GM21737 (cell line): ENCODE results near the gene ICAM2.
"Not testable (repeated sequence)": the region's sequence is repeated elsewhere in the genome, so short reads cannot be mapped to it uniquely, and the experiment has no call there.

Experiments
- ATAC-seq: cut with Tn5 transposase; IDR thresholded peaks from one replicate; pipeline ENCODE4 v1.9.1; 2021; ENCODE audit warnings: mild to moderate bottlenecking, moderate library complexity; ENCODE audit not compliant: unreplicated experiment

ICAM2 gene

DNA sequence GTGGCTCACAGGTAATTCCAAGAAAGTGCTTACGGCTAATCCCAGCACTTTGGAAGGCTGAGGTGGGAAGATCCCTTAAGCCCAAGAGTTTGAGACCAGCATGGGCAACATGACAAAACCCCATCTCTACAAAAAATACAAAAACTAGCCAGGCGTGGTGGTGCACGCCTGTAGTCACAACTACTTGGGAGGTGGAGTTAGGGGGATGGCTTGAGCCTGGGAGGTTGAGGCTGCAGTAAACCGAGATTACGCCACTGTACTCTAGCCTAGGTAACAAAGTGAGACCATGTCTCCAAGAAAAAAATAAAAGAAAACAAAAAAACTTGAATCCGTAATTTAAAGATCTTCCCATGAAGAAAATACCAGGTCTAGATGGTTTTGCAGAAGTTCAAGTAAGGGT is 5.0 kb downstream of the ICAM2 start:
- ATAC-seq, result no peak

DNA sequence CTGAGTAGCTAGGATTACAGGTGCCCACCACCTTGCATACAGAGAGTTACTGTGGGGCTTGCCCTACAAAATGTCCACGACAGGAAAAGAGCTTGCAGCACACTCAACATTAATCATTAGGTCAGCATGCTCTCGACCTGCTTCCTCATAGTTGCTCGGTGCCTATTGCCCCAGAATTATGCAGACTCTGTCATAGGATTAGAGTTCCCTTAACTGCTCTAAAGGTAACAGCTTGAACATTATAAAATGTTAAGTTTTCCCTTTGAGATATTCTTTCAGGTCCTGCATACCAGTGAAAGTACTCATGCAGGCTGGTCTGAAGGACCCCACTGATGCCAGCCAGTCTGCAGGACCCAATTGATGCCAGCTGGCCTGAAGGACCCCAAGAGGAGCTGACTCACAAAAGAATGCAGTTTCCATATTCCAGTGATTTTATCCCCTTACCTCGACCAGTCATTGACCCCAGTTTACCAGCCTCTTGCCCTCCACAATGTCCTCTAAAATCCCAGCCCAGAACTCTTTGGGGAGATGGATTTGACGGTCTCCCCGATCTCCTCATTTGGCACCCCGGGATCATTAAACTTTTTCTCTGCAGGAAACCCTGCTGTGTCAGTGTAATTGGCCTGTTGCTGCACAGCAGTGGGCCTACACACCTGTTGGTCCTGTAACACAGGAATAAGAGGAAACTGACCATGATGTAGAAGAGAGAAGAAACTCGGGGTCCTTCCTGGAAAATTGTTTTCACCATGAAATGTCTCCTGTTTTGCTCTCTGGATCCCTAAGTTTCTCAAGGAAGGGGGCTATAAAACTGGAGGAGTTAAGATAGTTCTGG is 10.6 kb downstream of the ICAM2 start:
- no peak for ATAC-seq

DNA sequence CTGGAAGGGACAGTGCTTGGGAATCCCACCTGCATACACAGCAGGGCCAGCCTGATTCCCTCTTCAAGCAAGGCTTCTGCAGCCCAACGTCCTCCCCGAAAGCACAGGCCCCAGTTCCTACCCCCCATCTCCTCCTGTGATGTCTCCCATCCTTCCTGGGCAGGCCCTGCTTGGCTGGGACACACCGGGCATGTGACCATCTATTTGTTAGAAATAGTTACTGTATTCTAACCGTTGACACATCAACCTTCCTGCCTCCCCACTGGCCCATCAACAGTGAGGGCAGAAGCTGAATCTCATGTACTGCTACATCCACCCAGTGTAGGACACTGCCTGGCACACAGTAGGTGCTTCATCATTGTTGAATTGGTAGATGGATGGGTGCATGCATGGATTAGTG is 11.6 kb downstream of the ICAM2 start:
- ATAC-seq, result no peak

DNA sequence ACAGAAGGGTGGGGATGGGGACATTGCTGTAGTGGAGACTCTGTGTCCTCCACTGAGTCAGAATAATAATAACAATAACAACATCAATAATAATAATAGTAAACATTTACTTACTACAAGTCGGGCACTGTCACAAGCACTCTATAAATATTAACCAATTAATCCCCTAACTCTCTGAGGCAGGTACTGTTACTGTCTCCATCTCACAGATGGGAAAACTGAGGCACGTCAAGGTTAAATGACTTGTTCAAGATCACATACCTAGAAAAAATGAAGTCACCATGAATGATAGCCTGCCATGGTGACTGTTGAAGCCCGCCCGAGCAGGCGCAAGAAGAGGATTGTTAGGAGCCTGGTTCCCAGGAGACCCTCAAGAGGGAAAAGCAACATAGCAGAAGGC is 12.1 kb downstream of the ICAM2 start:
- ATAC-seq, result no peak

GRCh38 chr17:64007838-64008282 is 12.6 kb downstream of the ICAM2 start:
- no peak for ATAC-seq

- not testable (repeated sequence) for ATAC-seq
Measured at GRCh38 chr17:64007089-64007837, 13.2 kb downstream of the ICAM2 start.

GRCh38 chr17:64006361-64007088 is 13.9 kb downstream of the ICAM2 start:
- no peak for ATAC-seq

GRCh38 chr17:64005734-64006167 is 14.7 kb downstream of the ICAM2 start:
- no peak for ATAC-seq

- ATAC-seq, result no peak
Measured at GRCh38 chr17:64004903-64005733, 15.3 kb downstream of the ICAM2 start.

- ATAC-seq, result no peak
Measured at GRCh38 chr17:64004218-64004770, 16.1 kb downstream of the ICAM2 start.

- ATAC-seq, result no peak
Measured at GRCh38 chr17:64003526-64004121, 16.8 kb downstream of the ICAM2 start.

DNA sequence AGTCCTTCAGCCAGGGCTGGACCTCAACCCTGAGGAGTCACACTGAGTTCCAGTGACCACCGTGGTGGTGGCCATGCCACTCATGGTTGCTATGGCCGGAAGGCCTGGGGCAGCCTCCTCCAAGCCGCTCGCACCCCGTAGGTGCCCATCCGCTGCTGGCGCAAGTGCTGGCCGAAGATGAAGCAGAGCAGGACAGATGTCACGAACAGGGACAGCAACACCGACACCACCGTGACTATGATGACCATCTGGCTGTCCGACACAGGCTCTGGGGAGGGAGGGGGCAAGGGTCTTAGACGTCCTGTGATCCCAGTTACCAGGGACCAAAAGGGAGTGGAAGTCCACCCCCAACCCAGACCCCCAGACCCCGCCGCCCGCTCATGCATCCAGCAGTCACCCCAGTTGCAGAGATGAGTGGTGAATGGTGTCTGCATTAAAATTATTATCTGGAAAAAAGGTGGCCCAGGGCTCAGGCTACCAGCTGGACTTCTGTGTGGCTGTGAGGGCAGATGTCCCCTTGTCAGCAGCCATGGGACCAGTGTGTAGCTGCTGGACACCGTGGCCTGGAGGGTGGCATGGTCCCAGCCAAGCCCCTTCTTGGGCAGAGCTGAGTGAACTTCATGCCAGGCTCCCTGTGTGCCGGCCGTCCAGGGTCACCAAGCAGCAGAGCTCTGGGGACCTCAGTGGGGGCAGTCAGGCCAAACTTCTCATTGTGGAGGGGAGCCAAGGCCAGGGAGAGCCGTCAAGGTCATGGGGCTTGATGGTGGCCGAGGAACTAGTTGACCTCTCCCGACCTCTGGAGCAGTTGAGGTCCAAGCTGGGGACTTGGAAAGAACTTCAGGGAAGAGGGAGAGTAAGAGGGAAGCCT is 17.5 kb downstream of the ICAM2 start:
- no peak for ATAC-seq

DNA sequence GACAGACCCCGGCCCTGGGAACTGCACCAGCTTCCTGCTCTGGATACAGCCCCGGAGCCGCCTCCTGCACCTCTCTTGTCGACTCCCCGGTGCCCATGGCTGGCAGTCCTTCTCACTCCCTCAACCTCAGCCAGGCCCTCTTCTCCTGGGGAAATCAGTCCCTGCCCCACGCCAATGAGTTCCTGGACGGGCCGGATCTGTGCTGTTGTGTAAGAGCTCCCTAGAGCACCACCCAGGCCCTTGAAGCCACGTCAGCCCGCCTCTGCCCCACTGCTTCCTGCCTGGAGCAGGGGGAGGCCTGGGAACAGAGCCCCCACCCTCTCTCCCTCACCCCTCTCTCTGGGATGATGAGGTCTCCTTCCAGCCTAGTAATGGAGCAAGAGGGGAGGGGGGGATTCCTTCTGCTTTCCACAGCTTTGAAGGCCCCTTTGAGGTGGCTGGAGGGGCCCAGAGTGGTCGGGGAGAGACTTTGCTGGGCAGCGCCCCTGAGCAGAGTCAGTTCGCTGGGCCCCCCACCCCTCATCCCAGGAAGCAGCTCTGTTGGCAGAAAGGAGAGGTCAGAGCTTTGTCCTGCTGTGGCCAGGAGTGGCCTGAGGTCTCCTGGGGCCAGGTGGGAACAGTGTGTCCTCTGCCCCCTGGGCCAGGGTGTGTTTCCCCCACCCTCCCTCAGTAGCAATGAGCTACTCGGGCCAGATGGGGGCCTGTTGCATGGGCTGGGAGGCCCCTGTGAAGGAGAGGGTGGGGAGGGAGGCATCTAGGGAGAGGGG is 18.5 kb downstream of the ICAM2 start:
- no peak for ATAC-seq

DNA sequence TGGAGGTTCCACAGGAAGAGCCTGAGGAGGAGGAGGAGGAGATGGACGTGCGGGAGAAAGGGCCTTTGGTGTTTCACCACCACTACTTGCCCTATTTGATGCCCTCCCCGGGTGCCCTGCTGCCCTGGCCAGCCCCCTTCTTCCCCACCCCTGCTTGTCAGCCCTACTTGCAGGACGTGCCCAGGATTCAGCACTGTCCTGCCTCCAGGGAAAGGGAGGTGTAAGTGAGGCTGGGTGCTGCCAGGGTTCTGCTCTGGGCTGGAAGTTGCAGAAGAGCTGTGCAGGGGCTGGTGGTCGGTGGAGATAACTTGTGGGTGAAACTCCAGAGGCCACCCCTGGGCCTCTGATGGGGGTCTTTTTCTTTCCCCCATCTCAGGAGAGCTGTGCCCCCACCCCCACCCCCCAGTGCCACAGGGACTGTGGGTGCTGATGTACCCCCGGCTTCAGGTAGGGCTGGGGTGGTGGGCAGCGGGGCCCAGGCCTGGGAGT is 19.3 kb downstream of the ICAM2 start:
- ATAC-seq, result no peak

DNA sequence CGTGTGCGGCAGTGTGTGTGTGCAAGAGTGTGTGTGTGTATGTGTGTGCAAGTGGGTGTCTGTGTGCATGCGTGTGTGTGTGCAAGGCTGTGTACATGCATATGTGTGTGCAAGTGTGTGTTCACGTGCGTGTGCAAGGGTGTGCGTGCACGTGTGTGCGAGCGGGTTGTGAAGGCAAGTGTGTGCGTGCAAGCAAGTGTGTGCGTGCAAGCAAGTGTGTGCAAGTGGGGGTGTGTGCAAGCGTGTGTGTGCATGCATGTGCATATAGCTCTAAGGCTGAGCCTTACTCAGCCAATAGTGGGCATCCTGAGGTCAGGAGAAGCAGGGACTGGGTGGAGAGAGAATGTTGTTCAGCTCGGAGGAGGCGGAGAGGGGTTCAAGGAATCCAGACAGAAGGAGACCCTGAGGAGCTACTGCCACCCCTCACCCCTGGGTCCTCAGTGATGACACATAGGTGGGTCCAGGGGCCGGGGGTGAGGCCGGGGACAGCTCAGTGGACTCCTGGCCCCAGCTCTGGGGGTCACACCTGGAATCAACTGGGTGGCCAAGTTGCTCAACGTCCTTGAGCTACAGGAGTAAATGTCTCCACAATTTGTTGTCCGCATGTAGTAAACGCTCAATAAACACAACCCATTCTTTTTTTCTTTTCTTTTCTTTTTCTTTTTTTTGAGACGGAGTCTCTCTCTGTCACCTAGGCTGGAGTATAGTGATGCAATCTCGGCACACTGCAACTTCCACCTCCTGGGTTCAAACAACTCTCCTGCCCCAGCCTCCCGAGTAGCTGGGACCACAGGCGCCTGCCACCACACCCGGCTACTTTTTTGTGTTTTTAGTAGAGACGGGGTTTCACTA is 20.5 kb downstream of the ICAM2 start:
- no peak for ATAC-seq

DNA sequence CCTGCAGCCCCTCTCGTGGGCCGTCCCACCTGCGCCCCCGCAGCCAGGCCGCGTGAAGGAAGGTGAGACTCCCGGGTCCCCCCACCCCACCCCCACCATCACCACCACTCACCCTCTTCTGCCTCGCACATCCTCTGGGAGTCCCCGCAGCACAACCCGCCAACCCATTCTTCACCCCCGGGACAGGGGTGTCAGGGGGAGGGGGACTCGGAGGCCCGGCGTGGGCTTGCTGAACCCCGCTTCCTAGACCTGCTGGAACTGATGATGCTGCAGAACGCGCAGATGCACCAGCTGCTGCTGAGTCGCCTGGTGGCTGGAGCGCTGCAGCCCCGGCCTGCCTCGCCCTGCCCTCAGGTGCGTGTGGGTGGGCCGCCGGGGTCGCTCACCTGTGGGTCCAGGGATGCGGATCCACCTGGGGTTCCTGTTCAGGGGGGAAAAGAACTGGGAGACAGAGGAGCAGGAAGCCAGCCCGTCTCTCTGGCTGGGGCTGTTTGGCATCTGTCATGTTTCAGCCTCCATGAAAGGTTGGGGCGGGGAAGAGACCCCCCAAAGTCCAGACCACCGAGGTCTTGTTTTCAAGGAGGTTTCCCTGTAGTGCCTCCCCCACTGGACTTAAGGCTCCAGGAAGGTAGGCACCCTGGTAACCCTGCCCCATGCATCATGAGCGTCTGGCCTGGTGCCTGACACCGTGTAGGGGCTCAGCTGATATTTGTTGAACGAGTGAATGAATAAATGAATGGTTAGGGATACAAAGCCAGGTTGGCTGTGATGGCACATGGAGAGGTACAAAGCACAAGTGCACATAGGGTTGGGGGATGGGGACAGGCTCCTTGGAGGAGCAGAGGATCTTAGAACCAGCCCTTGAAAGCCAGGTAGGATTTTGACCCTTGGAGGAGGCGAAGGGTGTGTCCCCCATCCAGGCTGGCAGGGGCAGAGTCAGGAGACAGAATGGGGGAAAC is 21.4 kb downstream of the ICAM2 start:
- no peak for ATAC-seq
